Hair follicular keratinocyte (primary cell): ENCODE results near the gene GPR173. TPM values are rescaled to one million over a fixed set of nuclear protein-coding genes. Genes with fewer than 3 reads are reported as not detected.

ENCODE experiments used
- total RNA-seq: library from RNA; depleted of rRNA; stranded (reverse); fragments of >200 nt; gene quantifications from 2 replicates; pipeline ENCODE4 v1.2.3, GENCODE V29; 2015

GPR173 gene, protein sequence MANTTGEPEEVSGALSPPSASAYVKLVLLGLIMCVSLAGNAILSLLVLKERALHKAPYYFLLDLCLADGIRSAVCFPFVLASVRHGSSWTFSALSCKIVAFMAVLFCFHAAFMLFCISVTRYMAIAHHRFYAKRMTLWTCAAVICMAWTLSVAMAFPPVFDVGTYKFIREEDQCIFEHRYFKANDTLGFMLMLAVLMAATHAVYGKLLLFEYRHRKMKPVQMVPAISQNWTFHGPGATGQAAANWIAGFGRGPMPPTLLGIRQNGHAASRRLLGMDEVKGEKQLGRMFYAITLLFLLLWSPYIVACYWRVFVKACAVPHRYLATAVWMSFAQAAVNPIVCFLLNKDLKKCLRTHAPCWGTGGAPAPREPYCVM
- total RNA-seq: 0.08 TPM in 1 of 2 replicates, not detected in the other

DNA sequence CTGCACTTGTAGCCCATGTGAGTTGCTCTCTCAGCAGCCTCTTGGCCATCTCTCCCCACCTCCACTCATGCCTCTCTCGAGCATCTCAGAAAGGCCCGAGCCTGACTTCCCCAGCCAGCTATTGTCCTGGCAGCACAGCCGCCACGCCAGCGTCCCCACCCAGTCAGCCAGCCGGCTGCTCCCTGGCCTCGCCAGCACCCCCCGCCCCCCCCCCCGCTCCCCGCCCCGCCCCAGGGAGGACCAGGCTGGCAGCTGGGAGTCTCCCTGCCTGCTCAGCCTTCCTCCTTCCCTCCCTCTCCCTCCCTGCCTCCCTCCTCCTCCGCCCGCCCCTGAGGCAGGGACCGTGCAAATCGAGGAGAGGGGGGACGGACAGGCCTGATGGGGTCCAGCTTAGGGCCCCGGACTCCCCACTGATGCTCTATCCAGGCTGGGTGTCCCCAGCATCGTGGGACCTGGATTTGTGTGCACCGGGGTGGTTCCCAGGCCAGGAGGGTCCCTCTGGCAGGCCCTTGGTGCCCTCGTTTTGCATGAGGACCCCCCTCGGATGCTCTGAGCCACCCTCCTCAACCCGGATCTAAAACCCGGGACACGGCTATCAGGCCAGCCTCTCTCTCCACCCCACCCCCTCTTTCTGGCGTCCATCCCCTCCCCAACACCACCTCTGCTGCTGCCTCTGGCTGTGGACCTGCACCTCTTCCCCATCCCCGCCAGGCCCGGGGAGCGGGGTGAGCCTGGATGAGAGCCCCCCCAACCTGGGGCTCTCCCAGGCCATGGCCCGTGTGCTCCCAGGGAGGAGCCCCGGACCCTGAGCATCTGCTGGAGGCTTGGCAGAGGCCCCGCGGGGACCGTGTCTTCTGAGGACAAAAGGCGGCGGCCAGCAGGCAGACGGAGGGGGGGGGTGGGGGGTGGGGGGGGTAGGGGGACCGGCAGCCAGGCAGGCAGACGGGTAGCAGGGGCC, at the start of gene GPR173:
Gene GPR173 (plus strand): TSS at position 621 of the 958 bp plus-strand sequence. CDS start 27,833 bp downstream, outside the sequence.

DNA sequence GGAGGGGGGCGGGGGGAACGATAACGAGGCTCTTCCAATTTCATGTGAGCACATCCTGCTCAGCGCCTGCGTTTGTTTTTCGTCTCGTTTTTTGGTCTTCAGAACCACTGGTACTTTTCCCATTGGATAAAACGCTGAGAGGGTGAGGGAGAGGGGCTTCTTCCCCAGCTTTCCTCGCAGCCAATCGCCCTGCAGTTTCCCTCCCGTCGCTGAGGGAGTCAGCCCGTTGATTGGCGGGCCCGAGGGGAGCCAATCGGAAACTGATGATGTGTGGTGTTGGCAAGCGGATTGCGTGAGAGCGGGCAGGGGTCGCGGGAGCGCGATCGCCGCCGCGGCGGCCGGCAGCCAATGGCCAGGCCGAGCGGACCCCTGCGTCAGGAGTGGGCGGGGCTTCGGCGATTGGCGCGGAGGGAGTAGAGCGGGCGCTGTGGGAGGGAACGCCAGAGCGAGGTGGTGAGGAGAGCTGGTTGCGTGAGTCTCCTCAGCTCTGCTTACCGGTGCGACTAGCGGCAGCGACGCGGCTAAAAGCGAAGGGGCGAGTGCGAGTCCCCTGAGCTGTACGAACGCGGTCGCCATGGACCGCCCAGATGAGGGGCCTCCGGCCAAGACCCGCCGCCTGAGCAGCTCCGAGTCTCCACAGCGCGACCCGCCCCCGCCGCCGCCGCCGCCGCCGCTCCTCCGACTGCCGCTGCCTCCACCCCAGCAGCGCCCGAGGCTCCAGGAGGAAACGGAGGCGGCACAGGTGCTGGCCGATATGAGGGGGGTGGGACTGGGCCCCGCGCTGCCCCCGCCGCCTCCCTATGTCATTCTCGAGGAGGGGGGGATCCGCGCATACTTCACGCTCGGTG, 33.6 kb downstream of the GPR173 start, which contains the start of gene TSPYL2:
Gene TSPYL2 (plus strand): TSS at position 443 of the 848 bp plus-strand sequence. CDS start 132 bp downstream, at position 575.

GRCh38 chrX:53093748-53094581, 45.4 kb downstream of the GPR173 start, which contains the start of gene KANTR:
Gene KANTR (plus strand): TSS chrX:53094142. CDS start chrX:53124273, 30,131 bp downstream.

Other genes with a start within 250 kb of the GPR173 start
- gene XAGE5, start 237.5 kb upstream of the GPR173 start, total RNA-seq: not detected in 2 replicates
- gene XAGE3, start 180.7 kb upstream of the GPR173 start, total RNA-seq: not detected in 2 replicates
- 7.8 and 13.8 TPM in 2 replicates for gene FAM156B, start 151.5 kb upstream of the GPR173 start, total RNA-seq
- 2.8 and 8.4 TPM in 2 replicates for gene FAM156A, start 90.3 kb upstream of the GPR173 start, total RNA-seq
- 10.3 and 13.1 TPM in 2 replicates for gene TSPYL2, start 33.6 kb downstream of the GPR173 start, total RNA-seq
- gene KANTR, start 45.4 kb downstream of the GPR173 start, total RNA-seq: 1.6 and 1.8 TPM in 2 replicates
- 45.1 and 53.8 TPM in 2 replicates for gene KDM5C, start 176.4 kb downstream of the GPR173 start, total RNA-seq
- gene IQSEC2, start 232.8 kb downstream of the GPR173 start, total RNA-seq: 9.2 and 11.1 TPM in 2 replicates